GM03348 (cell line): ENCODE measurements around the gene TWIST2.

Source experiments
- DNase-seq: peaks from one replicate; pipeline ENCODE4 v3.0.0; 2012; ENCODE audit warnings: low spot score

TWIST2 gene

DNA sequence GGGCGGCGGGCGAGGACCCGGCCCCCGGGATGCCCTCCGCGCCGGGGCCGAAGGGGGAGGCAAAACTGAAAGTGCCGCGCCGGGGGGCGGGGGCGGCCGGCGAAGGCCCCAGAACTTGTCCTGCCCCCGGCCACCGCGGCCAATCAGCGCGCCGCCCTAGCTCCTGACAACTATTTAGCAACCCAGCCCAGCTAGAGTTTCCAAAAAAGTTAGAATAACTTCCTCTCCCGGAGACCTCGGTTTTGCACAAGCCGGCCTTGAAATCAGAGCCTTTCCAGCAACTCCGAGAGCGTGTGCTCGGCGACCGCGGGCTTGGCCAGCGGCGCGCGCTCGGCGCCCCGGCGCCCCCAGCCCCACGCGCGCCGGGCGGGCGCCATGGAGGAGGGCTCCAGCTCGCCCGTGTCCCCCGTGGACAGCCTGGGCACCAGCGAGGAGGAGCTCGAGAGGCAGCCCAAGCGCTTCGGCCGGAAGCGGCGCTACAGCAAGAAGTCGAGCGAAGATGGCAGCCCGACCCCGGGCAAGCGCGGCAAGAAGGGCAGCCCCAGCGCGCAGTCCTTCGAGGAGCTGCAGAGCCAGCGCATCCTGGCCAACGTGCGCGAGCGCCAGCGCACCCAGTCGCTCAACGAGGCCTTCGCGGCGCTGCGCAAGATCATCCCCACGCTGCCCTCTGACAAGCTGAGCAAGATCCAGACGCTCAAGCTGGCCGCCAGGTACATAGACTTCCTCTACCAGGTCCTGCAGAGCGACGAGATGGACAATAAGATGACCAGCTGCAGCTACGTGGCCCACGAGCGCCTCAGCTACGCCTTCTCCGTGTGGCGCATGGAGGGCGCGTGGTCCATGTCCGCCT lies at the start of gene TWIST2:
Gene TWIST2, plus strand, starts transcription at position 245 of the 850 bp plus-strand sequence. Its CDS starts 131 bp downstream, at position 376.
- DNase-seq = peak; percentile 99

DNA sequence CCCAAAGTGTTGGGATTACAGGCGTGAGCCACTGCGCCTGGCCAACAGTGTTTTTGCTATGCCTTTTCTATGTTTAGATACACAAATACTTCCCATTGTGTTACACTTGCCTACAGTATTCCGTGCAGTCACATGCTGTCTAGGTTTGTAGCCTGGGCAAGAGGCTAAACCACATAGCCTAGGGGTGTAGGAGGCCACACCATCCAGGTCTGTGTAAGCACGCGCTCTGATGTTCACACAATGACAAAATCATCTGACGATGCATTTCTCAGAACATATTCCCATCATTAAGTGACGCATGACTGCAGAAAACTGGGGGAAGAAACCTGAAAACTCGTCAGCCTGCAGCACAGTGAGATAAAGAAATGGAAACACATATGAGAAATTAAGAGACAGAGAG lies 46.1 kb upstream of the TWIST2 start:
- DNase-seq = no peak

DNA sequence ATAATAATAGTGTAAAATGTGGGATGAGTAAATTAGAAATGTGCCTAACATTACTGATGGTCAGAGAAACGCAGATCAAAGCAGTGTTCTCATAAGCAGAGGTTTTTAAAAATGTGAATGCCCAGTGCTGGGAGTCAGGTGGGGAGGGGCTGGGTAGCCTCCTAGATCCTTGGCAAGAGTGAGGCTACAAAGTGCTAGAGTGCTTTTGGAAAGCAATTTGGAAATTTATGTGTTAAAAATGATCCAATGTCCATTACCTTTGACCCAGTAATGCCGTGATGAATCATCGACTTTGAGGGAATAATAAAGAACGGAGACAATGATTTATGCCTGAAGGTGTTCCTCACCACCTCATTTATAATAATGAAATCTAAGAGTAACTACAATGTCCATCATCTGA lies 44.9 kb upstream of the TWIST2 start:
- DNase-seq = no peak

DNA sequence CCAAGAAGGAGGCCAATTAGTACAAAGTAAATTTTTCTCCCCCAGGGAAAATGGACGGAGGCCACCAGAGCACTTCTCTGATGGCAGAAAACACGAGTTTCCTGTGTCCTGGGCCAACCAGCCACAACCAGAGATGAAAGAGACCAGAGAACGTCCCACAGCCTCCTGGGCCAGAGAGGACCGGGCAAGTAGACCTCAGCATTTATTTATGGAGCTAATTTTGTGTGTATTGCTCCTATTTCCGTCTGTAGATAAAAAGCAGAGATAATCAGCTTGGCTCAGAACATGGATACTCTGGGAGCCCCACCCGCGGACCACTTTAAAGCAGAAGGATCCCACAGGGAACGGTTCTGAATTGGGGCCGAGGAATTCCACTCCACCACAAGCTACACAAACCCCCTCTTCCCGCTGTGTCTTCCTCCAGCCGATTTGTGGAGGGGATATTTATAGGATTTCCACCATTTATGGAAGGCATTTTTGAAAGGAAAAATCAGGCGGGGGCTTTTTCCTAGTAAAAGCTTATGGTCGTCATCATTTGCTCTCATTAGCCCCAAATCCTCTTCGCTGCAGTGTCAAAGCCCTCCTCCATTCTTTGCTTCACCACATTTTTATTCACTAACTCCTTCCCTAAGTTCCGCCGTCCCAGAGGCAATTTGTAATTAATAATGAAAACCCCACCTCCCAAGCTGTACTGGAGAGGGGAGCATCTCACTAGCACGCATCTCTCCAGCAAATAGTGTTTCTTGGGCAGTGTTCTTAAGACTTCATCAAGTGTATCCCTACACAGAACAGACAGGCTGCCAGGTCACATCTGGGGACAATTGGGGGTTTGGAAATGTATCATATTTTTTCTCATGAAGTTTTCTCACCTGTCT lies 43.7 kb upstream of the TWIST2 start:
- no peak for DNase-seq

DNA sequence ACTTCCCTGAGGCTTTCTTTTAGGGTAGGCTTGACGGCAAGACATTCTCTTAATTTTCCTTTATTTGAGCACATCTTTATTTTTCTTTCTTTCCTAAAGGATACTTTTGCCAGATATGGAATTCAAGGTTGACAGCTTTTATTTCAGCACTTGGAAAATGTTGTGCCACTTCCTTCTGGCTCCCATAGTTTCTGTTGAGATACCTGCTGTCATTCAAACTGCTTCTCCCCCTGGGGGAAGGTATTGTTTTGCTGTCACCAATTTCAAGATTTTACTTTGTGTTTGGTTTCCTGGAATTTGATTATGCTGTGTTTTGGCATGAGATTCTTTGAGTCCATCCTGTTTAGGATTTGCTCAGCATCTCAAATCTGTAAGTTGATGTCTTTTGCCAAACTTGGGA lies 39.1 kb upstream of the TWIST2 start:
- DNase-seq = no peak

DNA sequence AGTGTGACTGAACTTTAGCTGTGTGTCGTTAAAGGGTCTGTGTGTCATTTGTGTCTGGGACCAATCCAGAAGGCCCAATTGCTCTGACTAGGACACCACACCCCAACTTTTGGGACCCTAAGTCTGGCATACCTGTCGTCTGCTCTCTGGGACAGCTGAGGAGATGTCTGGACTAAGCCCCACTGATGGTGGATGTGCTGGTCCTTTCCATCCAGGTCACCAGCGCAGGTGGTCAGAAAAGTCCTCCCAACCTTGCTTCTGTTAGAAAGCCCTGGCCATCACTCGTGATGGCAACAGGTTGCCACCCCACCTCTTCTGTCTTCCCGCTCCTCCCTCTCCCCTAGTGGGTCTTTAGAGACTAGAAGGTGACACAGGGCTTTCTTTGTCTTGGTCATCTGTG lies 37.6 kb upstream of the TWIST2 start:
- DNase-seq = no peak

DNA sequence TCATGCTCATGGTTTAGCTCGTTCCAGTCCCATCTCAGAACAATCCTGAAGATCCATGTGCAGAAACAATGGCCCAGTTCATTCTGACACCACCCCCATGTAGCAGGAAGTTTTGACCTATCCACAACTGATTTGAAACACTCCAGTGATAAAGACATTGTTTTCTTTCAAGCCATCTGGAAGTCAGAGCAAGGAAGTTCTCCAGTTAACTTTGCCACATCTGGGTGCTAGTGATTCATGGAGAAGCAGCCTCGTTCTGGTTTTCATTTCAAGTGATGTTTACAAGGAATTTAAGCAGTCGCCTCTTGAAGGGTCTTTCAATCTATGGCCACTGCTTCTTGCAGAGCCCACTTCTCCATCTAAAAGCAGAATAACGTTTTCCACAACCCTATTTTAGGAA lies 36.6 kb upstream of the TWIST2 start:
- peak; percentile 75 for DNase-seq

DNA sequence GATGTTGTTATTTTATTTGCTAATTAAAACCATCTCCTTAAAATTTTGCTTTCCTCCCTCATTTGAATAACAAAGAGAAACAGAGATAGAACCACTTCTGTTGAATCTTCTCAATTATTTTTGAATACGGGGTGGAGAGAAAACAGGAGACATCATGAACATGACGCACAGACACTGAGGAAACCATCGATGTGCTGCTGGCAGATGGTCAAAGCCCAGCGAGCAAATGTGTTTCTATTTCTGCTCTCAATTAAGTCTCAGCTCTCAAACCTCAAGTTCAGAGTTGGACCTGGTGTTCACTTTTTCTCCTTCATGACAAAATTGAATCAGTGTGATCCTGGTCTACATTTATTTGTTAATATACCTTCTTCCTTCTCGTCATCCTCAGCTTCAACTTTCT lies 36.1 kb upstream of the TWIST2 start:
- peak; percentile 77 for DNase-seq

DNA sequence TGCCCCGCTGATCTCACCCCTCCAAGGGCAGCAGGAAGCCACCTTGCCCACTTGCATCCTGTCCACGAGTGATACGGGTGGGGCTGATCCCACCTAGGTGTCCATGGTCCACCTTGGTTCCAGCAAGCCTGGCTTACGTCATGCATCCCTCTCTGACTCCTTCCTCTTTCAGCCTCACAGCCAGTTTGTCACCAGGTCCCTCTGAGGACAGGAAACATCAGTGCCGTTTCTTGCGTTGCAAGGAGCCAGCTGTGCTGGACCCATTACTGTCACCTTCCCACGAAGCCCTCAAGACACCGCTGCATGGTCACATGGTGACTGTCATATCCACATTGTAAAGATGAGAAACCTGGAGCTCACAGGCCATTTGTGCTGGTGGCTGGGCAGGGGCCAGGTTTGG lies 34.8 kb upstream of the TWIST2 start:
- DNase-seq = no peak

DNA sequence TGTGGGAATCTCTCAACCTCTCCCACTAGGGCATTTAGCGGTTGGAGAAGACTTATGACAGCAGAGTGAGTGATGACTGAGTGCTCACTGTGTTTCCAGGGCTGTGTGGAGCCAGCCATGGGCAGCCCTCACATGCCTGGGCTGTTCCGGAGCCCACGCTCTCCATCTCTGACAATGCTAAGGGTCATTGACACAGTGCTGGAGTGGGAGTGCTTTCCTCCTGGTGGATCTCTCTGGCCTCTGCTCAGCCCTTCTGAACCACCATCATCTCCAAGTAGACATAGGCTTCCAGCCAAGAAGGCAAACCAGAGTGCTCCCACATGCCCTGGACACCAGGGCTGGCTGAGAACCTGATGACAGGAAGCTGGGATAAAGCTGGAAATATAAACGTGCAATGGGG lies 33.1 kb upstream of the TWIST2 start:
- DNase-seq = no peak

DNA sequence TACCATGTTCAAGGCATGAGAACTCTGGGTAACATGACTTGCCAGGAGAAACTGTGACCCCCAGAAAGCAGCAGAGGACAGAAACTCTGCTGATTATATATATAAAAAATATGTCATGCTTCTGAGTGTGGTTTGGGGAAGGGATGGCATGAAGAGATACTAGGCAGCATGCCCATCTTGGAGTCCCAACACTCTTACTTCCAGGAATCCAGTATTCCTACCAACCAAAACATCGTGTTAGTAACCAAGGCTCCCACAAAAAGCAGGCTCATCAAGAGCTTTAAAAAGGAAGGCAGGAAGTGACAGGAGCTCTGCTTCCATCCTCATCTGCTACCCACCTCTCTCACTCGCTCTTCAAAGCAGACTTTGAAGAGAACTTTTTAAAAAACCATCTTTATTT lies 31.6 kb upstream of the TWIST2 start:
- DNase-seq = peak; percentile 12

DNA sequence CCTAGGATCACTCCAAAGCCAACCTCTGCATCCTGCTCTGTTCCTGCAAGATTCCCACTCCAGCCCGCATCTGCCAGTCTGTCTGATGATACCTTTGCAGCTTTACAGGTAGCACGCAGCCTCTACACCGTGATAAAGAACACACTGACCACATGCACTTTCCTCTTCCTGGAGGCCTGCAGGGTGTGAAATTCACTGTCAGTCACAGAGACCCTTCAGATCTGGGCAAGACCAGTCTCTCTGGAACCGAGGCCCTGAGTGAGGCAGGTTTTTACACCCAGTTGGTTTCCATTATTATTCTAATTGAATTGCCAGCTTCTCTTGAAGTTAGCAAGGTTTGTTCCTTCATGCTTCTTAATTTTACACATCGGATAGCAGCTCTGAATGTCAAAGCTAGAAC lies 30.5 kb upstream of the TWIST2 start:
- DNase-seq = no peak

DNA sequence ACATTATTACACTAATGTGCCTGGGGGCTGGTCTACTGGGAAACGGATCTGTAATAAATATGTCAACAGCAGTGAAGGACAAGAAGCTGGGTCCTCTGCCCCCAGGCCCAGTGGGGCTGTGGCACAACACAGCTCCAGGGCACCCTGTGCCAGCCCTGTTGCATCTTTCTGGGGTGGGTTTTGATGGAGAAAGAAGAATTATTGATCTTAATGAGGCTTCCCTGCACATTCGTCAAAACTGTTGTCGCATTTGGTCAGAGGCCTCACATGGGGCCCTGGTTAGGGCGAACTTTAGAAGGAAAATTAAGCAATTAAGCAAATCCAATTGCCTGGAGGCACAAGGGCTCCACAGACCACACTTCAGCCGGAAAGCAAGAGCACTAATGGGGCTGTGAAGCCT lies 30.0 kb upstream of the TWIST2 start:
- no peak for DNase-seq

DNA sequence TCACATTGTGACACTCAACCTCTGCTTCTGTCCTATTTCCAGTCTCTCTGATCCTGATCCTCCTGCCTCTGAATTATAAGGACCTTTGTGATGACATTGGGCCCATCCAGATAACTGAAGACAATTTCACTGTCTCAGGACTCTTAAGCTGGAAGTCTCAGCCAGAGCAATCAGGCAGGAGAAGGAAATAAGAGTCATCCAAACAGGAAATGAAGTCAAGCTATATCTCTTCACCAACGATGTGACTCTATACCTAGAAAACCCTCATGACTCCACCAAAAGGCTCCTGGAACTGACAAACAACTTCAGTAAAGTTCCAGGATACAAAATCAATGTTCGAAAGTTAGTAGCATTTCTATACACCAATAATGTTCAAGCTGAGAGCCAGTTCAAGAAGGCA lies 29.3 kb upstream of the TWIST2 start:
- DNase-seq = no peak

DNA sequence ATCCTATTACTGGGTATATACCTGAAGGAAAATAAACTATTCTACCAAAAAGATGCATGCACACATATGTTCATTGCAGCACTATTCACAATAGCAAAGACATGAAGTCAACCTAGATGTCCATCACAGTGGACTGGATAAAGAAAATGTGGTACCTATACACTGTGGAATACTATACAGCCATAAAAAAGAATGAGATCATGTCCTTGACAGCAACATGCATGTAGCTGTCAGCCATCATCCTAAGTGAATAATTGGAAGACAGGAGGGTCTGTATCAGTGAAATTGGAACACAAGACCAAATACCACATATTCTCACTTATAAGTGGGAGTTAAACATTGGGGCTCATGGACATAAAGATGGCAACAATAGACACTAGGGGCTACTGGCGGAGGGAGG lies 27.7 kb upstream of the TWIST2 start:
- no peak for DNase-seq

DNA sequence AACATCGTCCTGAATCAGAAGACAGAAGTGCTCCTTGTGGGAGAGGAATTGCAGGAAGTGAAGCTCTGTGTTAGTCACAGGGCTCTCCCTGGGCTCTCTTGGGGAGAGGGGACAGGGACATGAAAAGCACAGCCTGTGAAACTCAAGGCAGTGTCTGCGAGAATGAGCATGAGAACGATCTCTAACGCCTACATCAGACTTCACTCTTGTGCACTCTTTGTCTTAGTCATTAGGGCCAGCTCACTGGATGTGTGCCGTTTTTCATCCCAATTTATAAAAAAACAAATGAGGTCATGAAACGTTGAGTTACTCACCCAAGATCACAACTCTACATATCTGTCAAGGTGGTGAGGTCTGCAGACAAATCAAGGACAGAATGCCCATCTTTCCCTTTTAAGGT lies 27.0 kb upstream of the TWIST2 start:
- peak; percentile 59 for DNase-seq

DNA sequence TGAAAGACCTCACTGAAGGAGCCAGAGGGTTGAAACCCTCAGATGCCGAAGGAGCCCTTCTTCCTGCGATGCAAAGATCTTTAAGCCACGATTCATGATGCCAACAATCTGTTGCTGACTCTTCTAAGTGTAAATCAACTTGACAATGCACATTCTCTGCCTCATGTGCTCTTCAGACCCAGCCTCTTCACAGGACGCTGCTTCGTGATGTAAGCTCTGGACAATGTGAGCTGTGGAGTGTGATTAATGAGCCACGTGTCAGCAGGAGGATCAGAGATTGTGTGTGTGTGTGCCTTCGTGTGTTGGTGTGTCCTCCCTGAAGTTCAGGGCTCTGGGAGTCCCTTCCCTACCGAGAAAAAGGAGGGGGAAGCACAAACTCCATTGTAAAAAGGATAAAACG lies 26.5 kb upstream of the TWIST2 start:
- peak; percentile 55 for DNase-seq

DNA sequence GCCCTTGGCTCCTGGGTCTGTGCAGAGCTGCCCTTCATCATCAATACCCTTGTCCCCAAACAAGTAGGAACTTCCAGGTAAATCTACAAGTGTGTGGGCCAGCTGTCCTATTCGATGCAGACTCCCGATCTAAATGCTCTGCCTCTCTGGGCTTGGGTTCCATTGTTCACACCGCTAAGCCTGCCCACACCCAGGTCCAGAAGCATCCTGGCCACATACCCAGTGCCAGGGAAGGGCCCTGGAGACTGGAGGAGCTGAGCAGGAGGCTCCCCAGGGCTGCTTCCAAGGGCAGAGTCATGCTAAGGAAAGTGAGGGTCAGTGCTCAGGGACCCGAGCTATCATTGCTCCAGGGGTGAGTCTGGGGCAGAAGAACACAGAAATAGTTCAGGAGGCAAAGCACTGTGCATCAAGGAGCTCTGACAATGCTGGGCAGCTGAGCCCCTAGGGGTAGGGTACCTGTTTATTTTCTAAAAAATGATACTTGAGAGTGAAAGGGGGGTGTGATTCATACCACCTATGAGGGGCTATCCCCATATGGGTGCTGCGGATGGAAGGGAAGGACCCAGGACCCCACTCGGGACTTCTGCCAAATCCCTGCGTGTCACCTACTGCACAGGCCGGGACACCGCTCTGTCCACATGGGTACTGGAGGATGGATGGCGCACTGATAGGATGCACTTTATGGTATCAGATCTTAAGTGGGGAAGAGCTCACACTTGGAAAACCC lies 25.8 kb upstream of the TWIST2 start:
- DNase-seq = no peak

DNA sequence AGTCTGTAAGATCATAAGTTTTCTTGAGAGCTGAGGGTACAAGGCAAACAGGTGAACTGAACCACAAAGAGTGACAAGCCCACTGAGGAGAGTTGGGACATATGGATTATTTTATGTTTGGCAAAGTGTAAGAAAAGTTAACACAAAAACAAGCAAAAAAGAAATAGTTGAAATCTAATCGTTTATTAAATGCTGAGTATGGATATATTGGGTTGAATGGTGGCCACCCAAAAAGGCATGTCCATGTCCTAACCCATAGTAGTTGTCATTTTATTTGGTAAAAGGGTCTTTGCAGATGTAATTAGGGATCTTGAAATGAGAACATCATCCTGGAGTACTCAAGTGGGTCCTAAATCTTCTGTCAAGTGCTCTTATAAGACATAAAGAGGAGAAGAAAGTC lies 24.9 kb upstream of the TWIST2 start:
- no peak for DNase-seq

DNA sequence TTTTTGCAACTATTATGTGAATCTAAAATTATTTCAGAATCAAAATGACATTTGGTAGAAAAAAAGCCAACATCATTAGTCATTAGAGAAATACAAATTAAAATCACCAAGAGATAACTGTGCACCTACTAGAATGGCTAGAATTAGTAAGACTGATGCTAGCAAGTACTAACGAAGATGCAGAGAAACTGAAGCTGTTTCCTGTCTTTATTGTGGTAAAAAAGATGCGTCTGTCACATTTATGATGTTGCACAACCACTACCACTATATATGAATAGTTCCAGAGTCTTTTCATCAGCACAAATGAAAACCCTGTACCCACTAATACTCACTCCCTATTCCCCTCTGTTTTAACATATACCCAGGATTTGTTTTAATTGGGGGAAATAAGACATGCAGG lies 16.7 kb upstream of the TWIST2 start:
- no peak for DNase-seq

DNA sequence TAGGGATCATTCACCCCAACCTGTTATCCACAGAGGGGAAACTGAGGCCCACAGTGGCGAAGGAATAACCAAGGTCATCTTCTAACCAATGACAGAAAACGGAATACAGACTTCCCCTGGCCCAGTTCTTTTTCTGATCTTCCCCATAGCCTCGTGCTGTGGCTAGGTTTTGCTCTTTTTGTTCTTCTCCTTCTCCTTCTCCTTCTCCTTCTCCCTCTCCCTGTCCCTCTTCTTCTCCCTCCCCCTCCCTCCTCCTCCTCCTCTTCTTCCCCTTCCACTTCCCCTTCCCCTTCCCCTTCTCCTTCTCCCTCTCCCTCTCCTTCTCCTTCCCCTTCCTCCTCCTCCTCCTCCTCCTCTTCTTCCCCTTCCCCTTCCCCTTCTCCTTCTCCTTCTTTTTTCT lies 12.9 kb upstream of the TWIST2 start:
- no peak for DNase-seq

DNA sequence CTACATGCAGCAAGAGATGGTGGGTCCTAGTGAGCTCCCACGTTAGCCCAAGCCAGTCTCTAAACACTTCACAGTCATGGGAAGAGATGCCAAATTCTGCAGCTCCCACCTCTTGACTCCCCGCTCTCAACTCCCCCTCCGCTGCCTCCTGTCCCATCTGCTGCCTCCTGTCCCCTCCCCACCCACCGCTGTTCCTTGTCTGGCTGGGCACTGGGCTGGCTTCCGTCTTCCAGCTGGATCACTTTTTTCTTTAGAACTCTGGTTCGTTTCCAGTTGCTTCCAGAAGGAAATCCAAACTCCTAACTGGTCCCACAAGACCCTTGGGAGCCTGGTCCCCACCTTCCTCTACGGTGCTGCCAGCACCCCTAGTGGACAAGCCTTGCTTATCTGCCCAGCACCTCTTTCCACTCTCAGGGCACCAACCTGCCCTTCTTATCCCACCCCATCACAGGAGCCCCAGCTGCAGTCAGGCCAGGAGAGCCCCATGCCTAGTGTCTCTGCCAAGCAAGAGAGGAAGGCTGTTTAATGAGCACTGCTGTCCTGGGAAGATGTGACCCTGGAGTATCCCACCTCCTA lies 12.1 kb upstream of the TWIST2 start:
- no peak for DNase-seq
